Stimulated activated CD8-positive, alpha-beta memory T cell treated with anti-CD3 and anti-CD28 coated beads, Interleukin-4, amount 100 ng/mL, for 24 hours (primary cell): ENCODE data around the gene MGA.

Experiments
- DNase-seq: peaks from one replicate; pipeline ENCODE4 v3.0.0-alpha.2; 2020; ENCODE audit warnings: low read depth

MGA gene

GRCh38 chr15:41783296-41783695 lies 123.1 kb downstream of the MGA start:
- DNase-seq: no peak

GRCh38 chr15:41788262-41788661 lies 128.1 kb downstream of the MGA start:
- no peak for DNase-seq

- DNase-seq: no peak
Measured at GRCh38 chr15:41789236-41789635, 129.0 kb downstream of the MGA start.

- DNase-seq: no peak
Measured at GRCh38 chr15:41789662-41790061, 129.5 kb downstream of the MGA start.

- DNase-seq: no peak
Measured at GRCh38 chr15:41790169-41790568, 130.0 kb downstream of the MGA start.

- DNase-seq: no peak
Measured at GRCh38 chr15:41790756-41791546, 130.7 kb downstream of the MGA start.

GRCh38 chr15:41791547-41791937 lies 131.3 kb downstream of the MGA start:
- no peak for DNase-seq

- no peak for DNase-seq
Measured at GRCh38 chr15:41792000-41792637, 131.9 kb downstream of the MGA start.

- DNase-seq: no peak
Measured at GRCh38 chr15:41794081-41794480, 133.9 kb downstream of the MGA start.

GRCh38 chr15:41795996-41796856 lies 136.0 kb downstream of the MGA start:
- no peak for DNase-seq

GRCh38 chr15:41797201-41797944 lies 137.2 kb downstream of the MGA start:
- DNase-seq: no peak

- DNase-seq: no peak
Measured at GRCh38 chr15:41798607-41799487, 138.6 kb downstream of the MGA start.

- DNase-seq: no peak
Measured at GRCh38 chr15:41799488-41799805, 139.2 kb downstream of the MGA start.

GRCh38 chr15:41801185-41801584 lies 141.0 kb downstream of the MGA start:
- no peak for DNase-seq

- DNase-seq: no peak
Measured at GRCh38 chr15:41801850-41802455, 141.7 kb downstream of the MGA start.

GRCh38 chr15:41804361-41804760 lies 144.2 kb downstream of the MGA start:
- no peak for DNase-seq

GRCh38 chr15:41804916-41805666 lies 144.9 kb downstream of the MGA start:
- DNase-seq: no peak

- DNase-seq: no peak
Measured at GRCh38 chr15:41805711-41806110, 145.5 kb downstream of the MGA start.

GRCh38 chr15:41806291-41807181 lies 146.3 kb downstream of the MGA start:
- DNase-seq: no peak
